DOHH2 (cell line): ENCODE data around the gene GOSR1.
"Not testable (repeated sequence)": the region's sequence is repeated elsewhere in the genome, so short reads cannot be mapped to it uniquely, and the experiment has no call there.

Experiments
- H3F3A ChIP-seq: fragments of 200-600 bp; sonication (generic), shearing (Covaris generic); 2 replicates; pipeline ENCODE4 v1.6.0; 2016; ENCODE audit warnings: antibody characterized with exemption, mild to moderate bottlenecking; ENCODE audit not compliant: control insufficient read depth, insufficient read depth
- H3K27ac ChIP-seq: fragments of 200-600 bp; sonication (generic); 2 replicates; pipeline ENCODE4 v1.5.1; 2014; ENCODE audit warnings: low read depth, mild to moderate bottlenecking, low read length, moderate library complexity
- H3K27me3 ChIP-seq: fragments of 200-600 bp; sonication (generic); 2 replicates; pipeline ENCODE4 v1.6.1; 2014; ENCODE audit warnings: mild to moderate bottlenecking, low read length, mixed read lengths; ENCODE audit not compliant: control insufficient read depth
- H3K36me3 ChIP-seq: fragments of 200-600 bp; sonication (generic); 2 replicates; pipeline ENCODE4 v1.6.1; 2014; ENCODE audit warnings: mild to moderate bottlenecking, low read length, moderate library complexity, mixed read lengths; ENCODE audit not compliant: control insufficient read depth
- H3K4me1 ChIP-seq: fragments of 200-600 bp; sonication (generic); 2 replicates; pipeline ENCODE4 v1.6.1; 2014; ENCODE audit warnings: mild to moderate bottlenecking, low read length, mixed read lengths; ENCODE audit not compliant: control insufficient read depth
- H3K4me2 ChIP-seq: fragments of 200-600 bp; sonication (generic); 2 replicates; pipeline ENCODE4 v1.6.0; 2014; ENCODE audit warnings: mild to moderate bottlenecking, low read length, moderate library complexity
- H3K4me3 ChIP-seq: fragments of 200-600 bp; sonication (generic); 2 replicates; pipeline ENCODE4 v1.5.1; 2014; ENCODE audit warnings: mild to moderate bottlenecking, low read length, mixed read lengths
- H3K79me2 ChIP-seq: fragments of 200-600 bp; sonication (generic); 2 replicates; pipeline ENCODE4 v1.6.1; 2014; ENCODE audit warnings: mild to moderate bottlenecking, low read length, mixed read lengths; ENCODE audit not compliant: control insufficient read depth
- H3K9me2 ChIP-seq: fragments of 200-600 bp; sonication (generic); replicated peaks from 2 replicates; pipeline ENCODE4 v1.6.1; 2014; ENCODE audit warnings: mild to moderate bottlenecking, low read length, mixed read lengths; ENCODE audit not compliant: control insufficient read depth
- H3K9me3 ChIP-seq: fragments of 200-600 bp; sonication (generic); 2 replicates; pipeline ENCODE4 v1.6.1; 2014; ENCODE audit warnings: antibody characterized with exemption, low read length, mixed read lengths; ENCODE audit not compliant: control insufficient read depth, insufficient read depth
- H4K20me1 ChIP-seq: fragments of 200-600 bp; sonication (generic); 2 replicates; pipeline ENCODE4 v1.6.0; 2014; ENCODE audit warnings: low read depth, mild to moderate bottlenecking, antibody characterized with exemption, low read length, moderate library complexity; ENCODE audit not compliant: control insufficient read depth, insufficient read depth
- CTCF ChIP-seq: fragments of 200-600 bp; sonication (generic); IDR thresholded peaks from one replicate; pipeline ENCODE4 v1.5.1; 2014; ENCODE audit warnings: antibody characterized with exemption, mild to moderate bottlenecking, low read depth, low read length; ENCODE audit not compliant: poor library complexity, severe bottlenecking
- EZH2phosphoT487 ChIP-seq: fragments of 200-600 bp; sonication (generic); IDR thresholded peaks from 2 replicates; pipeline ENCODE4 v1.6.1; 2017; ENCODE audit warnings: borderline replicate concordance, mild to moderate bottlenecking, antibody characterized with exemption, low read length, moderate library complexity, mixed read lengths

The GOSR1 gene

GRCh38 chr17:30563131-30563904 lies 86.1 kb downstream of the GOSR1 start:
- not testable (repeated sequence) for H3K36me3 ChIP-seq, H3K4me3 ChIP-seq, H3F3A ChIP-seq, H4K20me1 ChIP-seq, H3K79me2 ChIP-seq, H3K9me3 ChIP-seq, H3K4me2 ChIP-seq, H3K27ac ChIP-seq, H3K27me3 ChIP-seq, H3K9me2 ChIP-seq, H3K4me1 ChIP-seq

GRCh38 chr17:30563905-30564390 lies 86.7 kb downstream of the GOSR1 start:
- not testable (repeated sequence) for H3F3A ChIP-seq, H3K4me2 ChIP-seq, H4K20me1 ChIP-seq, H3K4me1 ChIP-seq, H3K9me3 ChIP-seq, H3K36me3 ChIP-seq, H3K9me2 ChIP-seq, H3K4me3 ChIP-seq, H3K79me2 ChIP-seq, H3K27me3 ChIP-seq, H3K27ac ChIP-seq

GRCh38 chr17:30564422-30565072 lies 87.3 kb downstream of the GOSR1 start:
- not testable (repeated sequence) for H3K27me3 ChIP-seq, H4K20me1 ChIP-seq, H3K9me2 ChIP-seq, H3K79me2 ChIP-seq, H3K9me3 ChIP-seq, H3K36me3 ChIP-seq, H3K4me3 ChIP-seq, H3K4me1 ChIP-seq, H3F3A ChIP-seq, H3K27ac ChIP-seq
- H3K4me2 ChIP-seq: peak overlapping the region; percentile 7; the same call in 1 of the 2 replicates

- TF ChIP-seq CTCF: no peak
- TF ChIP-seq EZH2phosphoT487: no peak
- Histone ChIP-seq H4K20me1 (no peaks in the 10 kb centered on the region), H3K27me3 (no peaks in the 10 kb centered on the region), H3K4me3 (no peak overlapping the region), H3F3A (no peaks in the 10 kb centered on the region), H3K79me2 (no peaks in the 10 kb centered on the region), H3K9me2 (no peaks in the 10 kb centered on the region), H3K4me2 (no peak overlapping the region), H3K9me3 (no peaks in the 10 kb centered on the region), H3K4me1 (peaks cover 8% of the 10 kb centered on the region), H3K27ac (no peak overlapping the region), H3K36me3 (no peaks in the 10 kb centered on the region)
Observed at GRCh38 chr17:30565073-30565935, 88.1 kb downstream of the GOSR1 start.

GRCh38 chr17:30566104-30566503 lies 88.9 kb downstream of the GOSR1 start:
- not testable (repeated sequence) for H3F3A ChIP-seq, H3K4me2 ChIP-seq, H3K36me3 ChIP-seq

GRCh38 chr17:30566516-30567225 lies 89.5 kb downstream of the GOSR1 start:
- not testable (repeated sequence) for H3K4me2 ChIP-seq, H3K4me3 ChIP-seq, H3K4me1 ChIP-seq, H3K27me3 ChIP-seq, H3F3A ChIP-seq, H3K9me2 ChIP-seq, H3K79me2 ChIP-seq, H4K20me1 ChIP-seq, H3K27ac ChIP-seq, H3K9me3 ChIP-seq, H3K36me3 ChIP-seq

More at GRCh38 chr17:30566104-30566503, 88.9 kb downstream of the GOSR1 start:
- H4K20me1 ChIP-seq, H3K9me2 ChIP-seq, H3K79me2 ChIP-seq, H3K27ac ChIP-seq, H3K9me3 ChIP-seq, H3K4me3 ChIP-seq, H3K4me1 ChIP-seq, H3K27me3 ChIP-seq: not testable (repeated sequence)
